H1 (cell line): ENCODE results near the gene EML4. TPM values are rescaled to one million over a fixed set of nuclear protein-coding genes. Genes with fewer than 3 reads are reported as not detected.

Experiments
- CTCF ChIA-PET: fragments of 300-600 bp; sonication (Branson Sonifier 250); formaldehyde crosslinking; loops from one replicate; lab custom pipeline; 2021; ENCODE audit not compliant: partially characterized antibody; lab: Charles Lee
- POLR2A ChIA-PET: fragments of 300-600 bp; sonication (Branson Sonifier 250); formaldehyde crosslinking; loops from one replicate; lab custom pipeline; 2021; ENCODE audit warnings: inconsistent platforms; ENCODE audit not compliant: partially characterized antibody; lab: Charles Lee
- DNase-seq, 2 experiments: peaks; one replicate each; pipeline versions ENCODE4 v3.0.0 to v3.0.0-alpha.2; 2010 to 2022; ENCODE audit warnings: low spot score in 2 of 2, low read depth in 1 of 2, mixed read lengths in 1 of 2
- FAIRE-seq: peaks from 2 replicates; lab custom pipeline; 2011; peaks lifted over from hg19 to GRCh38; lab: Jason Lieb, UNC
- H2AFZ ChIP-seq: 2 replicates; pipeline ENCODE4 v1.8.1; 2012; ENCODE audit warnings: low read length, inconsistent platforms
- H2AK5ac ChIP-seq: 2 replicates; pipeline ENCODE4 v1.6.1; 2013; ENCODE audit warnings: low read depth, low read length
- H2BK120ac ChIP-seq: replicated peaks from 2 replicates; pipeline ENCODE3; 2013; ENCODE audit warnings: low read depth, low read length, inconsistent platforms
- H2BK12ac ChIP-seq: 2 replicates; pipeline ENCODE4 v1.6.1; 2013; ENCODE audit warnings: low read depth, low read length
- H2BK15ac ChIP-seq: 2 replicates; pipeline ENCODE4 v1.6.1; 2013; ENCODE audit warnings: low read length
- H2BK20ac ChIP-seq: 2 replicates; pipeline ENCODE4 v1.6.1; 2013; ENCODE audit warnings: low read length
- H2BK5ac ChIP-seq: 2 replicates; pipeline ENCODE4 v1.6.1; 2013; ENCODE audit warnings: low read depth, low read length
- H3K14ac ChIP-seq: 2 replicates; pipeline ENCODE4 v1.6.1; 2013; ENCODE audit warnings: inconsistent platforms; ENCODE audit not compliant: insufficient read length
- H3K18ac ChIP-seq: 2 replicates; pipeline ENCODE4 v1.6.1; 2013; ENCODE audit warnings: low read length; ENCODE audit errors: extremely low read depth
- H3K23ac ChIP-seq: 2 replicates; pipeline ENCODE4 v1.6.1; 2013; ENCODE audit warnings: inconsistent platforms; ENCODE audit not compliant: insufficient read length
- H3K23me2 ChIP-seq: 2 replicates; pipeline ENCODE4 v1.6.1; 2013; ENCODE audit warnings: low read depth, low read length
- H3K27ac ChIP-seq: 2 replicates; pipeline ENCODE4 v1.6.1; 2011; ENCODE audit warnings: low read depth, low read length, inconsistent platforms
- H3K27me3 ChIP-seq, 4 experiments: replicated peaks in 1 of 4; 1 replicate in 1 of 4; 2 replicates in 3 of 4; pipeline versions ENCODE4 v1.6.1 to v1.8.1; 2011 to 2013; ENCODE audit warnings: low read length in 3 of 4, mild to moderate bottlenecking in 3 of 4, inconsistent platforms in 2 of 4, mixed read lengths in 2 of 4, moderate library complexity in 1 of 4; ENCODE audit not compliant: control insufficient read depth in 3 of 4, insufficient read depth in 3 of 4; ENCODE audit errors: extremely low read depth in 1 of 4
- H3K36me3 ChIP-seq, 4 experiments: 2 replicates each; pipeline versions ENCODE4 v1.6.1 to v1.8.1; 2011 to 2013; ENCODE audit warnings: mild to moderate bottlenecking in 4 of 4, low read length in 3 of 4, moderate library complexity in 2 of 4, control low read depth in 1 of 4, inconsistent platforms in 1 of 4; ENCODE audit not compliant: insufficient read depth in 4 of 4, control insufficient read depth in 2 of 4
- H3K4ac ChIP-seq: replicated peaks from 2 replicates; pipeline ENCODE3; 2013; ENCODE audit warnings: low read length, low read depth, mixed read lengths, inconsistent platforms; ENCODE audit not compliant: insufficient read length
- H3K4me1 ChIP-seq, 4 experiments: replicated peaks in 1 of 4; 1 replicate in 1 of 4; 2 replicates in 3 of 4; pipeline versions ENCODE4 v1.6.1 to v1.8.1; 2011 to 2013; ENCODE audit warnings: low read length in 3 of 4, inconsistent platforms in 2 of 4, mixed read lengths in 1 of 4; ENCODE audit not compliant: insufficient read depth in 4 of 4, control insufficient read depth in 3 of 4
- H3K4me2 ChIP-seq, 2 experiments: 2 replicates each; pipeline versions ENCODE4 v1.6.1 to v1.8.1; 2011 to 2013; ENCODE audit warnings: low read depth in 2 of 2, low read length in 2 of 2, control low read depth in 1 of 2, inconsistent platforms in 1 of 2, mild to moderate bottlenecking in 1 of 2; ENCODE audit not compliant: insufficient read depth in 1 of 2
- H3K4me3 ChIP-seq, 4 experiments: fragments of 200-600, 300-600 bp in 1 of 4; sonication (generic), shearing (Covaris generic), sonication (Bioruptor Twin) in 1 of 4; 2 replicates each; pipeline versions ENCODE4 v1.5.1 to v1.8.1; 2011 to 2016; ENCODE audit warnings: low read length in 4 of 4, low read depth in 3 of 4, control low read depth in 2 of 4, inconsistent platforms in 2 of 4, mild to moderate bottlenecking in 2 of 4, mixed read lengths in 1 of 4, moderate library complexity in 1 of 4; ENCODE audit not compliant: insufficient read depth in 2 of 4; ENCODE audit errors: extremely low read depth in 1 of 4
- H3K56ac ChIP-seq: replicated peaks from 2 replicates; pipeline ENCODE3; 2013; ENCODE audit warnings: low read depth, mild to moderate bottlenecking, mixed read lengths, low read length, inconsistent platforms; ENCODE audit not compliant: insufficient read length
- H3K79me1 ChIP-seq: 2 replicates; pipeline ENCODE4 v1.6.1; 2013; ENCODE audit warnings: low read depth, low read length, control low read depth
- H3K79me2 ChIP-seq, 2 experiments: 2 replicates each; pipeline versions ENCODE4 v1.6.1 to v1.8.1; 2012 to 2013; ENCODE audit warnings: low read length in 2 of 2, mild to moderate bottlenecking in 2 of 2, inconsistent platforms in 1 of 2; ENCODE audit not compliant: insufficient read depth in 2 of 2, control insufficient read depth in 1 of 2
- H3K9ac ChIP-seq, 4 experiments: replicated peaks in 1 of 4; 1 replicate in 1 of 4; 2 replicates in 3 of 4; pipeline versions ENCODE4 v1.6.1 to v1.8.1; 2011 to 2013; ENCODE audit warnings: low read depth in 3 of 4, low read length in 3 of 4, control low read depth in 2 of 4, mild to moderate bottlenecking in 2 of 4, moderate library complexity in 2 of 4, inconsistent platforms in 1 of 4; ENCODE audit errors: extremely low read depth in 1 of 4
- H3K9me3 ChIP-seq, 2 experiments: 2 replicates each; pipeline versions ENCODE4 v1.6.1 to v1.8.1; 2012 to 2013; ENCODE audit warnings: mild to moderate bottlenecking in 2 of 2, moderate library complexity in 2 of 2, control low read depth in 1 of 2, inconsistent platforms in 1 of 2, low read depth in 1 of 2, low read length in 1 of 2, mixed read lengths in 1 of 2; ENCODE audit not compliant: insufficient read depth in 2 of 2
- H4K20me1 ChIP-seq, 2 experiments: replicated peaks in 1 of 2; 2 replicates each; pipeline versions ENCODE3 to v1.8.1; 2011 to 2013; ENCODE audit warnings: inconsistent platforms in 2 of 2, low read length in 2 of 2, mild to moderate bottlenecking in 1 of 2; ENCODE audit not compliant: insufficient read depth in 2 of 2, control insufficient read depth in 1 of 2
- H4K5ac ChIP-seq: 2 replicates; pipeline ENCODE4 v1.6.1; 2013; ENCODE audit warnings: low read length, low read depth, mixed read lengths, inconsistent platforms; ENCODE audit not compliant: insufficient read length
- H4K8ac ChIP-seq: 2 replicates; pipeline ENCODE4 v1.8.0; 2013; ENCODE audit warnings: mild to moderate bottlenecking, moderate library complexity, low read length, inconsistent platforms; ENCODE audit not compliant: insufficient read depth; ENCODE audit errors: extremely low read depth
- H4K91ac ChIP-seq: replicated peaks from 2 replicates; pipeline ENCODE3; 2013; ENCODE audit warnings: low read length, mixed read lengths, inconsistent platforms; ENCODE audit not compliant: insufficient read length
- JUND ChIP-seq: IDR thresholded peaks from 2 replicates; pipeline ENCODE4 v1.6.1; 2011; ENCODE audit warnings: mild to moderate bottlenecking, improper control_type of control experiment, low read length
- NANOG ChIP-seq: IDR thresholded peaks from 2 replicates; pipeline ENCODE4 v1.6.1; 2011; ENCODE audit warnings: low read length, low read depth, mild to moderate bottlenecking, inconsistent platforms; ENCODE audit not compliant: insufficient read depth, poor library complexity, severe bottlenecking
- POLR2AphosphoS5 ChIP-seq: IDR thresholded peaks from 2 replicates; pipeline ENCODE4 v1.6.1; 2011; ENCODE audit warnings: low read depth, low read length
- WGBS, 2 experiments: shearing (Covaris generic) in 1 of 2; methylation state at CpG; one replicate each; pipeline versions ENCODE4 v1.1.6 to v1.1.7; 2013 to 2015; ENCODE audit warnings: low lambda C conversion rate in 2 of 2, mixed read lengths in 2 of 2, inconsistent platforms in 1 of 2, low coverage in 1 of 2, missing lambda C conversion rate in 1 of 2; ENCODE audit not compliant: insufficient replicate concordance in 2 of 2, insufficient coverage in 1 of 2, insufficient read length in 1 of 2; ENCODE audit errors: extremely low coverage in 1 of 2, missing lambda C conversion rate in 1 of 2; 5-methylcytosine and 5-hydroxymethylcytosine counted together
- polyA plus RNA-seq, 7 experiments: library from polyadenylated mRNA; depleted of rRNA in 3 of 7; stranded (reverse) in 5 of 7; unstranded in 2 of 7; fragments of >200 nt in 5 of 7; fragments of 200-250 nt in 2 of 7; gene quantifications; 1 replicate in 5 of 7; 2 replicates in 1 of 7; 4 replicates in 1 of 7; pipeline versions ENCODE4 v1.2.1 to v1.2.3, GENCODE V29; 2011 to 2013; ENCODE audit warnings: missing spikeins in 2 of 7, mixed read lengths in 2 of 7
- total RNA-seq: library from RNA; stranded (reverse); fragmentation: NEBNext Ultra II Directional; extraction: Animal tissue kit (Norgen Biotek cat#: 25700); gene quantifications from 2 replicates; pipeline ENCODE4 v1.2.1, GENCODE V29; 2021

The EML4 gene
- total and polyA plus RNA-seq, 2 of the 8 experiments (the other 6 are each of a cell fraction or from before 2014, with no cell fraction given), result 50.1 to 104 TPM

DNA sequence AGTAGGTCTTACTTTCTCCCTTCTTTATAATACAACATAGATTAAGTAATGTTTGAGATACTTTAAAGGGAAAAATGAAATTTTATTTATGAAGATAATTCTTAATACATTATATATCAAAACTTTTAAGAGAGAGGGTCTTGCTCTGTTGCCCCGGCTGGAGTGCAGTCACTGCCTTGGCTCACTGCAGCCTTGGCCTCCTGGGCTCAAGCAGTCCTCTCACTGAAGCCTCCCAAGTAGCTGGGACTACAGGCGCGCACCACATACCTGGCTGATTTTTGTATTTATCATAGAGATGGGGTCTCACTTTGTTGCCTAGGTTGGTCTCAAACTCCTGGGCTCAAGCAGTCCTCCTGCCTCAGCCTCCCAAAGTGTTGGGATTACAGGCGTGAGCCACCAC lies 97.1 kb downstream of the EML4 start:
- Histone ChIP-seq H3K4me3 (no peak overlapping the region), H4K91ac (no peak overlapping the region), H3K4me1 (no peaks in the 10 kb centered on the region), H3K56ac (no peak overlapping the region), H3K18ac (no peak overlapping the region), H3K36me3 (peaks cover 0 to 7% (median 0%) of the 10 kb centered on the region in 4 experiments; a peak in 3 of 8 replicates), H3K4ac (no peak overlapping the region), H2BK20ac (no peak overlapping the region), H3K23me2 (no peaks in the 10 kb centered on the region), H2BK5ac (no peak overlapping the region), H3K23ac (no peak overlapping the region), H3K9ac (no peak overlapping the region), H4K5ac (no peak overlapping the region), H3K14ac (no peak overlapping the region), H3K4me2 (no peak overlapping the region), H2BK15ac (no peak overlapping the region), H3K79me1 (no peaks in the 10 kb centered on the region; the same call in 1 of the 2 replicates), H2AFZ (no peak overlapping the region), H4K8ac (no peak overlapping the region), H2BK120ac (no peak overlapping the region), H3K27ac (no peak overlapping the region), H3K9me3 (no peaks in the 10 kb centered on the region), H2BK12ac (no peak overlapping the region), H3K27me3 (no peaks in the 10 kb centered on the region)
- CTCF ChIA-PET, result no interaction called here
- FAIRE-seq, result no peak
- no peak for DNase-seq
- POLR2A ChIA-PET, result no interaction called here
- WGBS, 2 experiments, result 95% methylated on average over 4 of the region's 4 CpGs; no CpG with 5 or more reads in 1 of the 2 experiments
- no peak for TF ChIP-seq NANOG
- TF ChIP-seq JUND, result no peak
- no peak for TF ChIP-seq POLR2AphosphoS5
- TF ChIP-seq, all 59 proteins: peak for 0
- Histone ChIP-seq H4K20me1 (no peaks in the 10 kb centered on the region), H3K79me2 (no peaks in the 10 kb centered on the region), H2AK5ac (no peak overlapping the region)
